HCT116 (cell line): ENCODE results near the gene DEXI. TPM values are rescaled to one million over a fixed set of nuclear protein-coding genes. Genes with fewer than 3 reads are reported as not detected.

Experiments
- ATAC-seq: fragments of 200-7000 bp; cut with Tn5 transposase; 2 replicates; pipeline ENCODE4 v1.9.1; 2020; ENCODE audit warnings: mild to moderate bottlenecking, moderate library complexity
- BruUV-seq: library from RNA; stranded (reverse); fragments of 400-500 nt; replicated peaks from 2 replicates; lab custom pipeline; 2021; lab: Mats Ljungman, UMichigan
- CTCF ChIA-PET: fragments of 300-600 bp; sonication (Branson Sonifier 250); formaldehyde crosslinking; loops from one replicate; lab custom pipeline; 2021; ENCODE audit warnings: antibody characterized with exemption; lab: Charles Lee
- POLR2A ChIA-PET: fragments of 300-600, 350-600 bp; sonication (Branson Sonifier 250); formaldehyde crosslinking; loops from one replicate; lab custom pipeline; 2021; ENCODE audit warnings: antibody characterized with exemption; lab: Charles Lee
- RAD21 ChIA-PET, 2 experiments: fragments of 300-600 bp; sonication (Branson Sonifier 250); formaldehyde crosslinking; loops; one replicate each; lab custom pipeline; 2023; ENCODE audit warnings: low total read pairs in 2 of 2; ENCODE audit not compliant: uncharacterized antibody in 2 of 2, unreplicated experiment in 2 of 2, low non-redundant PET in 1 of 2; lab: Charles Lee
- DNase-seq: peaks from one replicate; pipeline ENCODE4 v3.0.0-alpha.2; 2010; ENCODE audit warnings: low read depth, low spot score
- H2AFZ ChIP-seq: fragments of 200-600 bp; shearing (Covaris generic), sonication (generic); 2 replicates; pipeline ENCODE4 v1.6.1; 2017; ENCODE audit warnings: low read depth, mixed run types, mixed read lengths, antibody characterized with exemption, low read length; ENCODE audit not compliant: poor library complexity, severe bottlenecking
- H3K27ac ChIP-seq: 2 replicates; pipeline ENCODE4 v1.5.1; 2012; ENCODE audit warnings: low read depth, low read length
- H3K27me3 ChIP-seq: fragments of 200-600 bp; sonication (generic); 2 replicates; pipeline ENCODE4 v1.6.1; 2016; ENCODE audit warnings: mixed run types, low read length, mixed read lengths; ENCODE audit not compliant: insufficient read depth
- H3K36me3 ChIP-seq, 2 experiments: fragments of 200-500 bp in 1 of 2; fragments of 200-600 bp in 1 of 2; sonication (Bioruptor generic) in 1 of 2; sonication (generic) in 1 of 2; 2 replicates each; pipeline versions ENCODE4 v1.5.1 to v1.6.1; 2014 to 2016; ENCODE audit warnings: low read length in 2 of 2, inconsistent platforms in 1 of 2, mixed read lengths in 1 of 2, mixed run types in 1 of 2; ENCODE audit not compliant: insufficient read depth in 2 of 2, control insufficient read depth in 1 of 2
- H3K4me1 ChIP-seq, 2 experiments: fragments of 200-600 bp in 1 of 2; sonication (generic) in 1 of 2; 2 replicates each; pipeline versions ENCODE4 v1.5.1 to v1.6.1; 2012 to 2017; ENCODE audit warnings: low read length in 2 of 2, inconsistent platforms in 1 of 2, mild to moderate bottlenecking in 1 of 2, mixed read lengths in 1 of 2, mixed run types in 1 of 2, moderate library complexity in 1 of 2; ENCODE audit not compliant: insufficient read depth in 2 of 2, control insufficient read depth in 1 of 2
- H3K4me2 ChIP-seq: fragments of 200-600 bp; sonication (generic); 2 replicates; pipeline ENCODE4 v1.6.1; 2017; ENCODE audit warnings: mixed run types, low read length, mixed read lengths
- H3K4me3 ChIP-seq, 2 experiments: fragments of 200-600 bp in 1 of 2; sonication (generic) in 1 of 2; replicated peaks in 1 of 2; 2 replicates each; pipeline ENCODE4 v1.5.1; 2011 to 2016; ENCODE audit warnings: low read length in 2 of 2, control low read depth in 1 of 2, low read depth in 1 of 2, mild to moderate bottlenecking in 1 of 2, mixed read lengths in 1 of 2, mixed run types in 1 of 2
- H3K79me2 ChIP-seq: fragments of 200-600 bp; sonication (generic); 2 replicates; pipeline ENCODE4 v1.6.1; 2017; ENCODE audit warnings: mild to moderate bottlenecking, mixed run types, low read length, moderate library complexity, mixed read lengths; ENCODE audit not compliant: insufficient read depth
- H3K9ac ChIP-seq: fragments of 200-600 bp; sonication (generic); 2 replicates; pipeline ENCODE4 v1.6.1; 2016; ENCODE audit warnings: low read length, mixed read lengths
- H3K9me2 ChIP-seq: fragments of 200-600 bp; sonication (generic), shearing (Covaris generic); 2 replicates; pipeline ENCODE4 v1.6.1; 2017; ENCODE audit warnings: mixed run types, mild to moderate bottlenecking, moderate library complexity; ENCODE audit not compliant: insufficient read depth
- H3K9me3 ChIP-seq, 2 experiments: fragments of 200-500 bp in 1 of 2; fragments of 200-600 bp in 1 of 2; sonication (Bioruptor generic) in 1 of 2; sonication (generic) in 1 of 2; 2 replicates each; pipeline ENCODE4 v1.6.1; 2014 to 2017; ENCODE audit warnings: low read length in 2 of 2, mixed read lengths in 2 of 2, inconsistent platforms in 1 of 2, low read depth in 1 of 2, mild to moderate bottlenecking in 1 of 2, mixed run types in 1 of 2, moderate library complexity in 1 of 2; ENCODE audit not compliant: control insufficient read depth in 1 of 2, insufficient read depth in 1 of 2
- H4K20me1 ChIP-seq: fragments of 200-600 bp; sonication (generic), shearing (Covaris generic); 2 replicates; pipeline ENCODE4 v1.6.1; 2017; ENCODE audit warnings: mixed run types, mild to moderate bottlenecking, moderate library complexity; ENCODE audit not compliant: insufficient read depth
- CBX3 ChIP-seq: IDR thresholded peaks from 2 replicates; pipeline ENCODE4 v1.6.1; 2012; ENCODE audit warnings: low read depth
- ELF1 ChIP-seq: IDR thresholded peaks from 2 replicates; pipeline ENCODE4 v1.6.1; 2012; ENCODE audit warnings: low read depth, borderline replicate concordance
- EZH2 ChIP-seq: fragments of 200-600 bp; sonication (generic); IDR thresholded peaks from 2 replicates; pipeline ENCODE4 v1.6.1; 2017; ENCODE audit warnings: antibody characterized with exemption, mixed run types
- JUND ChIP-seq: IDR thresholded peaks from 2 replicates; pipeline ENCODE4 v1.6.1; 2012
- RAD21 ChIP-seq: IDR thresholded peaks from 2 replicates; pipeline ENCODE4 v1.6.1; 2012; ENCODE audit warnings: low read depth, mild to moderate bottlenecking
- REST ChIP-seq: IDR thresholded peaks from 2 replicates; pipeline ENCODE4 v1.6.1; 2012; ENCODE audit warnings: low read depth
- ZNF274 ChIP-seq: fragments of 200-500 bp; sonication (Bioruptor generic); IDR thresholded peaks from 2 replicates; pipeline ENCODE4 v1.6.1; 2014; ENCODE audit warnings: mild to moderate bottlenecking, low read depth, low read length, inconsistent platforms
- intact Hi-C: fragments of 100-400 bp; cut with micrococcal nuclease; formaldehyde crosslinking; loops from 2 replicates; pipeline ENCODE4 v1.10.0; 2022
- total RNA-seq: library from RNA; stranded (reverse); gene quantifications from one replicate; pipeline ENCODE4 v1.2.1, GENCODE V29; 2021; ENCODE audit not compliant: unreplicated experiment
- TF ChIP-seq, protein P1 (sequence below): IDR thresholded peaks from 2 replicates; pipeline ENCODE4 v1.6.1; 2012
- TF ChIP-seq, protein P2 (sequence below): IDR thresholded peaks from 2 replicates; pipeline ENCODE4 v1.6.1; 2011; ENCODE audit warnings: mild to moderate bottlenecking, low read length, moderate library complexity; ENCODE audit not compliant: insufficient replicate concordance; ENCODE audit errors: extremely low read depth

Gene DEXI
- total RNA-seq, 1 experiment from 2014 or later = 37.8 TPM

- Histone ChIP-seq H3K9ac (no peak overlapping the region), H3K4me1 (peaks cover 8 to 13% of the 10 kb centered on the region in 2 experiments; a peak in 3 of 4 replicates), H3K4me2 (no peak overlapping the region), H3K27ac (no peak overlapping the region), H3K9me3 (no peaks in the 10 kb centered on the region), H3K9me2 (no peaks in the 10 kb centered on the region), H4K20me1 (no peaks in the 10 kb centered on the region), H2AFZ (no peak overlapping the region), H3K27me3 (no peaks in the 10 kb centered on the region), H3K79me2 (peaks cover 2% of the 10 kb centered on the region; the same call in 1 of the 2 replicates), H3K4me3 (no peak overlapping the region), H3K36me3 (peaks cover 0 to 2% of the 10 kb centered on the region in 2 experiments; a peak in 2 of 4 replicates)
- CTCF ChIA-PET = interaction anchor here (1.2 kb wide), 1 partner anchor 294 kb away, joined by 3 read pairs; the partner anchor contains the start of gene SOCS1
- ATAC-seq (no peak), DNase-seq (no peak)
- no TSS peak for BruUV-seq
- TF ChIP-seq JUND (no peak), RAD21 (no peak), ZNF274 (no peak)
- TF ChIP-seq, protein P1, sequence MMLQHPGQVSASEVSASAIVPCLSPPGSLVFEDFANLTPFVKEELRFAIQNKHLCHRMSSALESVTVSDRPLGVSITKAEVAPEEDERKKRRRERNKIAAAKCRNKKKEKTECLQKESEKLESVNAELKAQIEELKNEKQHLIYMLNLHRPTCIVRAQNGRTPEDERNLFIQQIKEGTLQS = no peak
- TF ChIP-seq, protein P2, sequence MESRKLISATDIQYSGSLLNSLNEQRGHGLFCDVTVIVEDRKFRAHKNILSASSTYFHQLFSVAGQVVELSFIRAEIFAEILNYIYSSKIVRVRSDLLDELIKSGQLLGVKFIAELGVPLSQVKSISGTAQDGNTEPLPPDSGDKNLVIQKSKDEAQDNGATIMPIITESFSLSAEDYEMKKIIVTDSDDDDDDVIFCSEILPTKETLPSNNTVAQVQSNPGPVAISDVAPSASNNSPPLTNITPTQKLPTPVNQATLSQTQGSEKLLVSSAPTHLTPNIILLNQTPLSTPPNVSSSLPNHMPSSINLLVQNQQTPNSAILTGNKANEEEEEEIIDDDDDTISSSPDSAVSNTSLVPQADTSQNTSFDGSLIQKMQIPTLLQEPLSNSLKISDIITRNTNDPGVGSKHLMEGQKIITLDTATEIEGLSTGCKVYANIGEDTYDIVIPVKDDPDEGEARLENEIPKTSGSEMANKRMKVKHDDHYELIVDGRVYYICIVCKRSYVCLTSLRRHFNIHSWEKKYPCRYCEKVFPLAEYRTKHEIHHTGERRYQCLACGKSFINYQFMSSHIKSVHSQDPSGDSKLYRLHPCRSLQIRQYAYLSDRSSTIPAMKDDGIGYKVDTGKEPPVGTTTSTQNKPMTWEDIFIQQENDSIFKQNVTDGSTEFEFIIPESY = no peak
- RAD21 ChIA-PET = no interaction called here
- intact Hi-C loops = loop anchor here (5.0 to 10.0 kb wide), 3 partner anchors 411 to 754 kb away; a partner anchor contains a TSS
- POLR2A ChIA-PET = no interaction called here
Observed at GRCh38 chr16:10961231-10961630, 19.0 kb upstream of the DEXI start.

- ChIA-PET POLR2A (no interaction called here), CTCF (interaction anchor here (2.1 to 2.3 kb wide), 2 partner anchors 10 to 12 kb away, joined by 9 to 10 read pairs; no protein-coding TSS in a partner anchor)
- no peak for TF ChIP-seq CBX3
- no peak for TF ChIP-seq ZNF274
- TF ChIP-seq EZH2 = no peak
- TF ChIP-seq, protein P1 = no peak
- TF ChIP-seq REST = no peak
- no peak for TF ChIP-seq ELF1
- TF ChIP-seq JUND = no peak
- TF ChIP-seq RAD21 = no peak
- TF ChIP-seq, protein P2 = no peak
Observed at GRCh38 chr16:10959161-10959560, 16.9 kb upstream of the DEXI start.

More at GRCh38 chr16:10959161-10959560, 16.9 kb upstream of the DEXI start:
- ATAC-seq (no peak), DNase-seq (no peak)
- no peak overlapping the region for H3K4me3 ChIP-seq
- H3K27me3 ChIP-seq = no peaks in the 10 kb centered on the region
- no peaks in the 10 kb centered on the region for H3K9me3 ChIP-seq
- H3K36me3 ChIP-seq = peaks cover 0 to 2% of the 10 kb centered on the region in 2 experiments; a peak in 2 of 4 replicates
- peaks cover 20% of the 10 kb centered on the region; the same call in 1 of the 2 replicates for H3K79me2 ChIP-seq
- peaks cover 8 to 13% of the 10 kb centered on the region in 2 experiments; a peak in 3 of 4 replicates for H3K4me1 ChIP-seq
- H3K4me2 ChIP-seq = no peak overlapping the region
- no peaks in the 10 kb centered on the region for H4K20me1 ChIP-seq
- BruUV-seq = no TSS peak
- RAD21 ChIA-PET = no interaction called here
- no peaks in the 10 kb centered on the region for H3K9me2 ChIP-seq
- intact Hi-C loops = no loop called here
- H2AFZ ChIP-seq = no peak overlapping the region
- no peak overlapping the region for H3K27ac ChIP-seq
- no peak overlapping the region for H3K9ac ChIP-seq
